CD14-positive monocyte (primary cell): Measurements from ENCODE around the gene NDST1. TPM values are rescaled to one million over a fixed set of nuclear protein-coding genes. Genes with fewer than 3 reads are reported as not detected.

ENCODE experiments used
- DNase-seq, 3 donors: peaks; one replicate each; pipeline ENCODE4 v3.0.0-alpha.2; 2011 to 2022
- H2AFZ ChIP-seq: 2 replicates; pipeline ENCODE4 v1.6.0; 2012; ENCODE audit warnings: mild to moderate bottlenecking, low read depth, low read length, inconsistent platforms; ENCODE audit not compliant: insufficient read depth, poor library complexity, severe bottlenecking
- H3K27ac ChIP-seq, 2 donors: 1 replicate in 1 of 2; 2 replicates in 1 of 2; pipeline ENCODE4 v1.5.1; 2012 to 2013; ENCODE audit warnings: low read length in 2 of 2, control low read depth in 1 of 2, inconsistent platforms in 1 of 2, low read depth in 1 of 2, mild to moderate bottlenecking in 1 of 2
- H3K27me3 ChIP-seq, 2 donors: one replicate each; pipeline versions ENCODE4 v1.6.0 to v1.6.1; 2011 to 2013; ENCODE audit warnings: low read length in 2 of 2; ENCODE audit not compliant: control insufficient read depth in 2 of 2, insufficient read depth in 2 of 2
- H3K36me3 ChIP-seq, 2 donors: replicated peaks in 1 of 2; 1 replicate in 1 of 2; 2 replicates in 1 of 2; pipeline versions ENCODE4 v1.5.1 to v1.6.1; 2012 to 2013; ENCODE audit warnings: low read length in 2 of 2, control low read depth in 1 of 2, inconsistent platforms in 1 of 2, mild to moderate bottlenecking in 1 of 2; ENCODE audit not compliant: insufficient read depth in 2 of 2, control insufficient read depth in 1 of 2
- H3K4me1 ChIP-seq, 2 donors: 1 replicate in 1 of 2; 2 replicates in 1 of 2; pipeline versions ENCODE4 v1.5.1 to v1.6.1; 2012 to 2013; ENCODE audit warnings: low read length in 2 of 2, control low read depth in 1 of 2, inconsistent platforms in 1 of 2, mild to moderate bottlenecking in 1 of 2, moderate library complexity in 1 of 2; ENCODE audit not compliant: insufficient read depth in 2 of 2, control insufficient read depth in 1 of 2
- H3K4me2 ChIP-seq: replicated peaks from 2 replicates; pipeline ENCODE3; 2012; ENCODE audit warnings: low read length, moderate library complexity, mild to moderate bottlenecking; ENCODE audit not compliant: poor library complexity, severe bottlenecking; ENCODE audit errors: extremely low read depth
- H3K4me3 ChIP-seq, 3 experiments: fragments of 200-600 bp in 1 of 3; sonication (generic) in 1 of 3; replicated peaks in 1 of 3; 1 replicate in 2 of 3; 2 replicates in 1 of 3; pipeline ENCODE4 v1.5.1; 2011 to 2013; ENCODE audit warnings: low read length in 3 of 3, mild to moderate bottlenecking in 3 of 3, control low read depth in 2 of 3, low read depth in 2 of 3, inconsistent platforms in 1 of 3, moderate library complexity in 1 of 3
- H3K79me2 ChIP-seq: 2 replicates; pipeline ENCODE4 v1.6.0; 2012; ENCODE audit warnings: mild to moderate bottlenecking, control low read depth, inconsistent platforms, low read length, moderate library complexity; ENCODE audit not compliant: insufficient read depth
- H3K9ac ChIP-seq: 2 replicates; pipeline ENCODE4 v1.6.0; 2017; ENCODE audit warnings: low read length, mild to moderate bottlenecking; ENCODE audit not compliant: insufficient read depth, poor library complexity, severe bottlenecking
- H3K9me3 ChIP-seq, 2 donors: replicated peaks in 1 of 2; 1 replicate in 1 of 2; 2 replicates in 1 of 2; pipeline versions ENCODE4 v1.5.1 to v1.6.1; 2012 to 2013; ENCODE audit warnings: low read length in 2 of 2, control low read depth in 1 of 2; ENCODE audit not compliant: control insufficient read depth in 1 of 2, insufficient read depth in 1 of 2
- H4K20me1 ChIP-seq: 2 replicates; pipeline ENCODE4 v1.6.0; 2012; ENCODE audit warnings: mild to moderate bottlenecking, low read length, control low read depth, moderate library complexity; ENCODE audit not compliant: insufficient read depth
- H3K27ac Mint-ChIP-seq, 7 donors: one replicate each; pipeline ENCODE4 v1.8.0; 2020; ENCODE audit warnings: mild to moderate bottlenecking in 7 of 7, mixed read lengths in 7 of 7, moderate library complexity in 6 of 7, inconsistent platforms in 2 of 7
- H3K27me3 Mint-ChIP-seq, 3 donors: one replicate each; pipeline ENCODE4 v1.8.0; 2021 to 2022; ENCODE audit warnings: low read depth in 3 of 3, mild to moderate bottlenecking in 3 of 3, mixed read lengths in 3 of 3, moderate library complexity in 3 of 3, inconsistent platforms in 1 of 3
- H3K36me3 Mint-ChIP-seq, 2 donors: one replicate each; pipeline ENCODE4 v1.8.0; 2020; ENCODE audit warnings: mixed read lengths in 2 of 2, inconsistent platforms in 1 of 2, mild to moderate bottlenecking in 1 of 2
- H3K4me1 Mint-ChIP-seq: one replicate; pipeline ENCODE4 v1.8.0; 2020; ENCODE audit warnings: mild to moderate bottlenecking, mixed read lengths
- H3K4me3 Mint-ChIP-seq, 2 donors: one replicate each; pipeline ENCODE4 v1.8.0; 2020; ENCODE audit warnings: mild to moderate bottlenecking in 2 of 2, mixed read lengths in 2 of 2, moderate library complexity in 1 of 2
- H3K9me3 Mint-ChIP-seq, 7 donors: one replicate each; pipeline ENCODE4 v1.8.0; 2020 to 2022; ENCODE audit warnings: mixed read lengths in 7 of 7, mild to moderate bottlenecking in 6 of 7, moderate library complexity in 6 of 7, inconsistent platforms in 2 of 7
- CTCF ChIP-seq: fragments of 200-600 bp; IDR thresholded peaks from one replicate; pipeline ENCODE4 v1.8.0; 2022; ENCODE audit warnings: antibody characterized with exemption, mild to moderate bottlenecking
- WGBS: methylation state at CpG from one replicate; pipeline ENCODE4 v1.1.5; 2013; ENCODE audit warnings: missing lambda C conversion rate; ENCODE audit not compliant: insufficient coverage; 5-methylcytosine and 5-hydroxymethylcytosine counted together
- intact Hi-C, 2 donors: fragments of 100-400 bp; cut with micrococcal nuclease; formaldehyde crosslinking; loops; one replicate each; pipeline versions ENCODE4 v1.15.0 to v1.15.1; 2023
- polyA plus RNA-seq, 3 donors: library from polyadenylated mRNA; depleted of rRNA in 1 of 3; unstranded in 2 of 3; stranded (reverse) in 1 of 3; fragments of 300-500 nt in 2 of 3; fragments of >200 nt in 1 of 3; fragmentation: Illumina TruSeq in 2 of 3; gene quantifications; 1 replicate in 2 of 3; 2 replicates in 1 of 3; pipeline ENCODE4 v1.2.3, GENCODE V29; 2012 to 2021

The NDST1 gene
- polyA plus RNA-seq, 3 donors = 7.0 to 18.9 (median 7.5) TPM

GRCh38 chr5:150571836-150572235 lies 63.9 kb downstream of the NDST1 start:
- Histone ChIP-seq H2AFZ (no peak overlapping the region), H3K79me2 (no peaks in the 10 kb centered on the region), H3K27me3 (no peaks in the 10 kb centered on the region), H4K20me1 (no peaks in the 10 kb centered on the region), H3K9me3 (no peaks in the 10 kb centered on the region), H3K4me2 (no peak overlapping the region), H3K4me3 (no peak overlapping the region), H3K36me3 (no peaks in the 10 kb centered on the region), H3K27ac (no peak overlapping the region), H3K4me1 (peaks cover 7 to 10% of the 10 kb centered on the region in 2 donors), H3K9ac (no peak overlapping the region)
- no peak for TF ChIP-seq CTCF
- intact Hi-C loops = no loop called here
- Mint-ChIP-seq H3K4me1 (peaks cover 13% of the 10 kb centered on the region), H3K36me3 (no peaks in the 10 kb centered on the region), H3K27ac (no peak overlapping the region), H3K9me3 (peaks cover 0 to 3% (median 0%) of the 10 kb centered on the region in 7 donors), H3K4me3 (no peak overlapping the region), H3K27me3 (peaks cover 0 to 3% (median 1%) of the 10 kb centered on the region in 3 donors)
- DNase-seq = no peak

- no peaks in the 10 kb centered on the region for H3K4me1 ChIP-seq
- WGBS = 100% methylated on average over 2 of the region's 5 CpGs
- Mint-ChIP-seq H3K4me1 (peaks cover 2% of the 10 kb centered on the region), H3K4me3 (no peak overlapping the region), H3K27ac (no peak overlapping the region), H3K36me3 (no peaks in the 10 kb centered on the region), H3K27me3 (peaks cover 0 to 3% (median 1%) of the 10 kb centered on the region in 3 donors), H3K9me3 (peaks cover 0 to 3% (median 0%) of the 10 kb centered on the region in 7 donors)
- H3K9me3 ChIP-seq = no peaks in the 10 kb centered on the region
- DNase-seq = no peak
- intact Hi-C loops = no loop called here
- no peak overlapping the region for H3K27ac ChIP-seq
- TF ChIP-seq CTCF = no peak
- H3K79me2 ChIP-seq = no peaks in the 10 kb centered on the region
- no peak overlapping the region for H2AFZ ChIP-seq
- H3K4me2 ChIP-seq = no peak overlapping the region
- no peaks in the 10 kb centered on the region for H4K20me1 ChIP-seq
- no peak overlapping the region for H3K4me3 ChIP-seq
- H3K9ac ChIP-seq = no peak overlapping the region
- no peaks in the 10 kb centered on the region for H3K36me3 ChIP-seq
- H3K27me3 ChIP-seq = no peaks in the 10 kb centered on the region
These were observed 65.3 kb downstream of the NDST1 start for GRCh38 chr5:150573216-150573615.
